ENCODE measurements around the gene PRR5. TPM values are rescaled to one million over a fixed set of nuclear protein-coding genes. Genes with fewer than 3 reads are reported as not detected.

The PRR5 gene
- total RNA-seq, 1 donor from 2014 or later, result 17.5 TPM

DNA sequence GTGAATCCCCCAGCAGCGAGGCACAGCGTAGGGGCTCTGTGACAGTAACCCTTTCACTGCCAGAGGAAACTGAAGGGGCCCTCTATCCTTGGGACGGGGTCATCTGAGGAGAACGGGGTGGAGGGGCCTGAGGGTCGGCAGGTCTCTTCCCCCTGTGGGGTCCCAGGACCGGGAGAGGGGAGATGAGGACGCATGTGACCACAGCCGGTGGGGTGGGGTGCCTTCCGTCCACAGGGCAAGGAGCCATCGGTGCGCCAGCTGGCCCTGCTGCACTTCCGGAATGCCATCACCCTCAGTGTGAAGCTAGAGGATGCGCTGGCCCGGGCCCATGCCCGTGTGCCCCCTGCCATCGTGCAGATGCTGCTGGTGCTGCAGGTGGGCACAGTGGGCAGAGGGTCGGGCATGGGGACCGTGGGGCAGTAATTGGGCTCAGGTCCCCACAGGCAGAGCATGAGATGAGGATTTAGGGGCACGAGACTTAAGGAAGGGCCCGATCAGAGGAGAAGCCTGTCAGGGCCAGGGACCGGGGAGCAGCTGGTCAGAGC lies 30.1 kb downstream of the PRR5 start:
- H3K36me3 Mint-ChIP-seq (ENCODE audit: unreplicated experiment), result no peaks in the 10 kb centered on the region
- peaks cover 4% of the 10 kb centered on the region for H3K4me1 Mint-ChIP-seq (ENCODE audit: low read depth, unreplicated experiment)
- DNase-seq, result no peak
- no peak for TF ChIP-seq CTCF (IDR thresholded peaks at IDR 0.05; ENCODE audit: partially characterized antibody, unreplicated experiment)
- H3K27ac Mint-ChIP-seq (ENCODE audit: unreplicated experiment), result no peak overlapping the region
- H3K27me3 Mint-ChIP-seq (ENCODE audit: unreplicated experiment), result peaks cover 7% of the 10 kb centered on the region
- H3K9me3 Mint-ChIP-seq (ENCODE audit: unreplicated experiment), result peaks cover 8% of the 10 kb centered on the region
- no peak overlapping the region for H3K4me3 Mint-ChIP-seq (ENCODE audit: unreplicated experiment)

DNA sequence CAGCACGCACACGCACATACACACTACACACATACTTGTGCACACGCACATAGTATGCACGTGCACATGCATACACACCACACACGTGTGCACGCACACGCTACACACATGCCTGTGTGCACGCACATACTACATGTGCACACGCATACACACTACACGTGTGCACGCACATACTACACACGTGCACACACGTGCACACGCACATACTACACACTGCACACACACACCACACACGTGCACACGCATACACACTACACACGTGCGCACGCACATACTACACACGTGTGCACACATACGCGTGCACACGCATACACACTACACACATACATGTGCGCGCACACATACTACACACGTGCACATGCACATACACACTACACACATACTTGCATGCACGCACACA lies 30.7 kb downstream of the PRR5 start:
- no peak for TF ChIP-seq CTCF (IDR thresholded peaks at IDR 0.05; ENCODE audit: partially characterized antibody, unreplicated experiment)
- Mint-ChIP-seq H3K27ac (ENCODE audit: unreplicated experiment) (no peak overlapping the region), H3K4me3 (ENCODE audit: unreplicated experiment) (no peak overlapping the region)

DNA sequence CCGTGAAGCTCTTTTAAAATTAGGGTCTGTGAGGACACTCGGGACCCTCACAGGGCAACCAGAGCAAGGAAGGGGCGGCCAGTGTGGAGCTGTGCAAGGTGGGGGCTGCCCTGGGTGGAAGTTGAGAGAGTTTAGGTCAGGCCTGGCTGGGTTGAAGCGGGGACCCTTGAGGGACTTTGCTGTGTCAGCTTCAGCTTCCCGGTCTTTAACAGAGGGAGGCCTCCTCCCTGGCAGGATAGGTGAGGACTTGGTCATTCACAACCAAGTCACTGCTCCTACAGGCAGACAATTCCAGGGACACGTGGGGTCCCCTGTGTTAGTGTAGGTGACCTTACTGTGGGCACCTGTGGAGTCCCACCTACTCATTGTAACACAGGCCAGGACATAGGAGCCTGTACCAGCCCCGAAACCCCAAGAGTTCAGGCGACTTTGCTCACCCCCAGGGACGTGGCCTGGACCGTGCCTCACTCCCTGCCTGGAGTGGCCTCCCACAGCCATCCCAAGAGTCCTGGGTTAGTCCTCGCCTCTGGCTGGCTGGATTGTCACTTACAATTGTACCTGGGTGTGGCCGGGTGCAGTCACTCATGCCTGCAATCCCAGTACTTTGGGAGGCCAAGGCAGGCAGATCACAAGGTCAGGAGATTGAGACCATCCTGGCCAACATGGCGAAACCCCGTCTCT lies 31.6 kb downstream of the PRR5 start:
- no peak overlapping the region for H3K4me3 Mint-ChIP-seq (ENCODE audit: unreplicated experiment)
- peaks cover 8% of the 10 kb centered on the region for H3K9me3 Mint-ChIP-seq (ENCODE audit: unreplicated experiment)
- H3K36me3 Mint-ChIP-seq (ENCODE audit: unreplicated experiment), result no peaks in the 10 kb centered on the region
- H3K4me1 Mint-ChIP-seq (ENCODE audit: low read depth, unreplicated experiment), result peaks cover 4% of the 10 kb centered on the region
- H3K27me3 Mint-ChIP-seq (ENCODE audit: unreplicated experiment), result peaks cover 7% of the 10 kb centered on the region
- no peak for DNase-seq
- TF ChIP-seq CTCF (IDR thresholded peaks at IDR 0.05; ENCODE audit: partially characterized antibody, unreplicated experiment), result no peak
- no peak overlapping the region for H3K27ac Mint-ChIP-seq (ENCODE audit: unreplicated experiment)

More for the DNA sequence above, 30.7 kb downstream of the PRR5 start:
- Mint-ChIP-seq H3K36me3 (ENCODE audit: unreplicated experiment) (no peaks in the 10 kb centered on the region), H3K4me1 (ENCODE audit: low read depth, unreplicated experiment) (peaks cover 4% of the 10 kb centered on the region), H3K9me3 (ENCODE audit: unreplicated experiment) (peaks cover 8% of the 10 kb centered on the region), H3K27me3 (ENCODE audit: unreplicated experiment) (peaks cover 7% of the 10 kb centered on the region)
- DNase-seq, result no peak

DNA sequence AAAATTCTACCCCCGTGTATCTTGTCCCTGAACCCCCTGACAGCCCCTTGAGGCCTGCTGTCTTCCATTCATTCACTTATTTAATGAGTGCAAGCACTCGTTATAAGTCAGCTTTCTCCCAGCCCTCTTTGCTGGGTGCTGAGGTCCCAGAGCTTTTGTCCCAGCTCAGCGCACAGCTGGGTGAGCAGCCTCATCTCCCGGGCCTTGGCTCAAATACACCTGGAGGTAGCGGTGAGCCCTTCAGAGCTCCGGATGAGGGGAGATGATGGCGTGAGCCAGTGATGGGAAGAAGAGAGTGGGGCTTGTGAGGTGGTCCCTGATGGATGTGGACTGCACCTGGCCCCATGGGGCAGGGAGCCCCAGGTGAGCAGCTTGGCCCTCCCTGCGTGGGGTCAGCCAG lies 32.3 kb downstream of the PRR5 start:
- Mint-ChIP-seq H3K36me3 (ENCODE audit: unreplicated experiment) (no peaks in the 10 kb centered on the region), H3K9me3 (ENCODE audit: unreplicated experiment) (peaks cover 8% of the 10 kb centered on the region), H3K4me3 (ENCODE audit: unreplicated experiment) (no peak overlapping the region), H3K27me3 (ENCODE audit: unreplicated experiment) (peaks cover 9% of the 10 kb centered on the region), H3K4me1 (ENCODE audit: low read depth, unreplicated experiment) (peaks cover 4% of the 10 kb centered on the region), H3K27ac (ENCODE audit: unreplicated experiment) (no peak overlapping the region)
- no peak for DNase-seq
- no peak for TF ChIP-seq CTCF (IDR thresholded peaks at IDR 0.05; ENCODE audit: partially characterized antibody, unreplicated experiment)

DNA sequence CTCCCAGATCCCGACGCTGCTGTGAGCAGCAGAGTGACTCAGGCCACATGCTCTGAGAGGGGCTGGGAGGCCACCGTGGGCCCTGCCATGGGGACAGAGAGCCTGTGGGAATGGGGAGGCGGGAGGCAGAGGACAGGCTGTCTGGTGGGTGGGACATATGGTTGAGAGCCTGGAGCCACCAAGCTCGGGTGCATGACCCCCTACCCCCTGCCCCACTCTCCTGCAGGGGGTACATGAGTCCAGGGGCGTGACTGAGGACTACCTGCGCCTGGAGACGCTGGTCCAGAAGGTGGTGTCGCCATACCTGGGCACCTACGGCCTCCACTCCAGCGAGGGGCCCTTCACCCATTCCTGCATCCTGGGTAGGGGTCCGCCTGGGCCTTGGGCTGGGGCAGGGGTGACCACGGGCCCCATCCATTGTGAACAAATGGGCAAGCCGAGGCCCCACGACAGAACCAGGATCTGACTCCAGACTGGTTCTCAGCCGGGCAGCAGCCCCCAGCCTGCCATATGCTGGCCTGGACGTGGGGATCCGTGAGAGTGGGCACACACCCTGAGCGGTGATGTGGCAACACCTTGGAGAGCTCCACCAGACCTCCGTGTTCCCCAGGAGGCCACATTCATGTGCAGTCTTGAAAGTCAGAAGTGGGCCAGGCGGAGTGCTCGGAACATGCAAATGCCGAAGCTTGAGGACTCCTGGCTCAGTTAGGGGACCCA lies 33.0 kb downstream of the PRR5 start:
- Mint-ChIP-seq H3K4me1 (ENCODE audit: low read depth, unreplicated experiment) (peaks cover 4% of the 10 kb centered on the region), H3K9me3 (ENCODE audit: unreplicated experiment) (peaks cover 8% of the 10 kb centered on the region), H3K36me3 (ENCODE audit: unreplicated experiment) (no peaks in the 10 kb centered on the region), H3K27me3 (ENCODE audit: unreplicated experiment) (peaks cover 9% of the 10 kb centered on the region), H3K27ac (ENCODE audit: unreplicated experiment) (no peak overlapping the region), H3K4me3 (ENCODE audit: unreplicated experiment) (no peak overlapping the region)
- DNase-seq, result no peak
- no peak for TF ChIP-seq CTCF (IDR thresholded peaks at IDR 0.05; ENCODE audit: partially characterized antibody, unreplicated experiment)

All from glutamatergic neuron (in vitro differentiated cells).